HEK293 (cell line): ENCODE measurements around the gene ABCC3.

Source experiments
- CTCF ChIA-PET: fragments of 350-600 bp; formaldehyde crosslinking; extraction: SDS; loops from one replicate; lab custom pipeline; 2021; ENCODE audit warnings: antibody characterized with exemption; lab: Yijun Ruan, JAX
- POLR2A ChIA-PET: fragments of 300-600 bp; formaldehyde crosslinking; extraction: SDS; loops from one replicate; lab custom pipeline; 2020; ENCODE audit warnings: antibody characterized with exemption, inconsistent platforms; lab: Yijun Ruan, JAX
- H3K27ac ChIP-seq: fragments of 200-500 bp; sonication (Bioruptor generic); 2 replicates; pipeline ENCODE4 v1.5.1; 2014; ENCODE audit warnings: low read depth, low read length, control low read depth, inconsistent platforms; ENCODE audit errors: extremely low read depth
- H3K36me3 ChIP-seq, 2 experiments: fragments of 200-500 bp in 1 of 2; sonication (Bioruptor generic) in 1 of 2; 1 replicate in 1 of 2; 2 replicates in 1 of 2; pipeline ENCODE4 v1.5.1; 2014 to 2017; ENCODE audit warnings: inconsistent platforms in 2 of 2, low read length in 2 of 2; ENCODE audit not compliant: control insufficient read depth in 2 of 2, insufficient read depth in 1 of 2
- H3K4me1 ChIP-seq: fragments of 200-500 bp; sonication (Bioruptor generic); 2 replicates; pipeline ENCODE4 v1.5.1; 2014; ENCODE audit warnings: mild to moderate bottlenecking, low read length, inconsistent platforms; ENCODE audit not compliant: control insufficient read depth, insufficient read depth
- H3K4me3 ChIP-seq: 2 replicates; pipeline ENCODE4 v1.5.1; 2011; ENCODE audit warnings: low read depth, mild to moderate bottlenecking, control low read depth, low read length, moderate library complexity
- H3K9me3 ChIP-seq: fragments of 200-500 bp; sonication (Bioruptor generic); 2 replicates; pipeline ENCODE4 v1.5.1; 2014; ENCODE audit warnings: low read depth, low read length, inconsistent platforms; ENCODE audit not compliant: control insufficient read depth, insufficient read depth
- GLIS1 ChIP-seq: fragments of 450-650 bp; formaldehyde crosslinking; IDR thresholded peaks from 2 replicates; pipeline ENCODE4 v1.5.1; 2016; ENCODE audit warnings: missing biosample characterization, missing genetic modification characterization
- ZBTB17 ChIP-seq: fragments of 450-650 bp; formaldehyde crosslinking; IDR thresholded peaks from 2 replicates; pipeline ENCODE4 v1.5.1; 2016; ENCODE audit warnings: missing biosample characterization, missing genetic modification characterization
- ZFP69B ChIP-seq: fragments of 450-650 bp; formaldehyde crosslinking; IDR thresholded peaks from 2 replicates; pipeline ENCODE4 v1.5.1; 2016; ENCODE audit warnings: missing biosample characterization, missing genetic modification characterization
- ZNF174 ChIP-seq: fragments of 450-650 bp; formaldehyde crosslinking; IDR thresholded peaks from 2 replicates; pipeline ENCODE4 v1.5.0; 2017; ENCODE audit warnings: missing biosample characterization, mild to moderate bottlenecking, missing genetic modification characterization
- ZNF202 ChIP-seq: fragments of 450-650 bp; formaldehyde crosslinking; IDR thresholded peaks from 2 replicates; pipeline ENCODE4 v1.5.1; 2016; ENCODE audit warnings: missing biosample characterization, missing genetic modification characterization, borderline replicate concordance
- ZNF274 ChIP-seq, 2 experiments: fragments of 200-500 bp in 1 of 2; fragments of 450-650 bp in 1 of 2; sonication (Bioruptor generic) in 1 of 2; formaldehyde crosslinking in 1 of 2; IDR thresholded peaks; 2 replicates each; pipeline versions ENCODE4 v1.5.1 to v1.6.1; 2014 to 2016; ENCODE audit warnings: borderline replicate concordance in 1 of 2, inconsistent platforms in 1 of 2, low read length in 1 of 2, missing biosample characterization in 1 of 2, missing genetic modification characterization in 1 of 2
- ZNF366 ChIP-seq: fragments of 450-650 bp; formaldehyde crosslinking; conservative IDR thresholded peaks from 2 replicates; pipeline ENCODE4 v1.5.1; 2016; ENCODE audit warnings: missing biosample characterization, missing genetic modification characterization
- ZNF423 ChIP-seq: fragments of 450-650 bp; formaldehyde crosslinking; IDR thresholded peaks from 2 replicates; pipeline ENCODE4 v1.5.1; 2016; ENCODE audit warnings: missing biosample characterization, missing genetic modification characterization
- ZNF549 ChIP-seq: fragments of 450-650 bp; IDR thresholded peaks from 2 replicates; pipeline ENCODE4 v1.5.1; 2018; ENCODE audit warnings: missing biosample characterization, missing genetic modification characterization, mild to moderate bottlenecking, inconsistent platforms, moderate library complexity
- ZNF600 ChIP-seq: fragments of 450-650 bp; formaldehyde crosslinking; IDR thresholded peaks from 2 replicates; pipeline ENCODE4 v1.5.1; 2016; ENCODE audit warnings: missing biosample characterization, missing genetic modification characterization
- ZNF623 ChIP-seq: fragments of 450-650 bp; formaldehyde crosslinking; IDR thresholded peaks from 2 replicates; pipeline ENCODE4 v1.5.1; 2016; ENCODE audit warnings: missing biosample characterization, missing genetic modification characterization
- ZNF785 ChIP-seq: fragments of 450-650 bp; formaldehyde crosslinking; IDR thresholded peaks from 2 replicates; pipeline ENCODE4 v1.5.1; 2016; ENCODE audit warnings: missing biosample characterization, missing genetic modification characterization
- ZSCAN16 ChIP-seq: fragments of 450-650 bp; formaldehyde crosslinking; IDR thresholded peaks from 2 replicates; pipeline ENCODE4 v1.5.1; 2016; ENCODE audit warnings: missing biosample characterization, missing genetic modification characterization
- ZSCAN23 ChIP-seq: fragments of 450-650 bp; formaldehyde crosslinking; IDR thresholded peaks from 2 replicates; pipeline ENCODE4 v1.5.1; 2016; ENCODE audit warnings: missing biosample characterization, missing genetic modification characterization
- TF ChIP-seq, protein P1 (sequence below): fragments of 450-650 bp; formaldehyde crosslinking; IDR thresholded peaks from 2 replicates; pipeline ENCODE4 v1.5.0; 2017; ENCODE audit warnings: missing biosample characterization, missing genetic modification characterization, borderline replicate concordance
- TF ChIP-seq, protein P2 (sequence below): fragments of 450-650 bp; formaldehyde crosslinking; IDR thresholded peaks from 2 replicates; pipeline ENCODE4 v1.5.1; 2016; ENCODE audit warnings: missing biosample characterization, missing genetic modification characterization

The ABCC3 gene

DNA sequence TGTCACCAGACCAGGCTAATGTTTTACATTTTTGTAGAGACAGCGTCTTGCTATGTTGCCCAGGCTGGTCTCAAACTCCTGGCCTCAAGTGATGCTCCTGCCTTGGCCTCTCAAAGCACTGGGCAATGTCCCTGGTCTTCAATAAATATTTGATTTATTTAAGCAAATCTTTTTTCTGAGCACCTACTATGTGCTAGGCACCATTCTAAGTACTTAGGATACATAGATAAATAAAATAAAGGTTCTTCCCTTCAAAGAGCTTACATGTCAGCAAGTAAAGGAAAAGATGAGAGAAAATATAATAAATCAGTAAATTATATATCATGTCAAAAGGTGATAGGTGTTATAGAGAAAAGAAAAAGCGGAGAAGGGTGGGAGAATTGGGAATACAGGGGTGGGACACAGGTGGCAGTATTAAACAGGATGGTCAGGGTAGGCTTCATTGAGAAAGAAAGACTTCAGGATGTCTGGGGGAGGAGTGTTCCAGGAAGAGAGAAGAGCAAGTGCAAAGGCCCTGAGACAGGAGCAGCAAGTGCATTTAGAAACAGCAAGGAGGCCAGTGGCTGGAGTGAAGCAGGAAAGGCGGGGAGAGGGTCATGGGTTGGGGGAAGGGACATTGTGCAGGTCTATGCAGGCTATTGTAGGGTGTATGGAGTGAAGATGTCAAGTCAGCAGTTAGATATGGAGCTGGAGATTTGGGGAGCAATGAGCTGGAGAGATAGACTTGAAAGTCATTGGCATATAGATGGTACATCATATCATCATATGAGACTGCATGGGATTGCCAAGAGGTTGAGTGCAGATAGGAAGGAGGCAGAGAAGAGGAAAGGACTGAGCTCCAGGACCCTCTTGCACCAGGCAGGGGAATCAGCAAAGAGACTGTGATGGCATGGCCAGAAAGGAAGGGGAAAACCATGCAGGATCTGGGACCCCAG, 11.3 kb downstream of the ABCC3 start:
- CTCF ChIA-PET = interaction anchor here (0.7 to 1.2 kb wide), 2 partner anchors 15 to 16 kb away, joined by 3 to 5 read pairs; no protein-coding TSS in a partner anchor
- no peaks in the 10 kb centered on the region for H3K9me3 ChIP-seq

DNA sequence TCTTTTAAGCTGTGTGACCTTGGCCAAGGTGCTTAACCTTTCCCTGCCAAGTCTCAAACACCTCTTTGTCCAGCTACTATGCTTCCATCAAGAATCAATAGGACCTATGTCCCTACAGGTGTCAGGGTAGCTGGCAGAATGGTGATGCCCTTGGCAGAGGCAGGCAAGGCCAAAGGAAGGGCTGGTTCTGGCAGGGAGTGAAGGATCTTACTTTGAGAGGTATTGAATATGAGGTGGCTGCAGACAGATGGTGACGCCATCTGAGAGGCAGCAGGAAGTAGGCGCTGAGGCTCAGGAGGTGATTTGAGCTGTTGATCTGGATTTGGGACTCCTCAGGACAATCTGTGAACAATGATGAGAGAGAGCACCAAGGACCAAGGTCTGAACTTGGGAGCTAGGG, 12.5 kb downstream of the ABCC3 start:
- Histone ChIP-seq H3K27ac (no peak overlapping the region), H3K36me3 (no peaks in the 10 kb centered on the region)
- CTCF ChIA-PET = interaction anchor here (0.7 to 1.3 kb wide), 4 partner anchors 20 to 854 kb away, joined by 3 read pairs; no protein-coding TSS in a partner anchor

More for the DNA sequence above, 11.3 kb downstream of the ABCC3 start:
- Histone ChIP-seq H3K4me3 (no peak overlapping the region), H3K27ac (no peak overlapping the region), H3K4me1 (no peaks in the 10 kb centered on the region)
- POLR2A ChIA-PET = no interaction called here
- TF ChIP-seq ZNF785 (tag by site-specific recombination) (no peak), ZNF623 (tag by site-specific recombination) (peak; percentile 96), ZNF274 (IDR thresholded peaks at IDR 0.05; ENCODE audit: low read length) (no peak), ZNF274 (tag by site-specific recombination; IDR thresholded peaks at IDR 0.05; ENCODE audit: borderline replicate concordance) (no peak), GLIS1 (no peak)
- TF ChIP-seq, all 188 proteins: peak for 1
- no peaks in the 10 kb centered on the region for H3K36me3 ChIP-seq

DNA sequence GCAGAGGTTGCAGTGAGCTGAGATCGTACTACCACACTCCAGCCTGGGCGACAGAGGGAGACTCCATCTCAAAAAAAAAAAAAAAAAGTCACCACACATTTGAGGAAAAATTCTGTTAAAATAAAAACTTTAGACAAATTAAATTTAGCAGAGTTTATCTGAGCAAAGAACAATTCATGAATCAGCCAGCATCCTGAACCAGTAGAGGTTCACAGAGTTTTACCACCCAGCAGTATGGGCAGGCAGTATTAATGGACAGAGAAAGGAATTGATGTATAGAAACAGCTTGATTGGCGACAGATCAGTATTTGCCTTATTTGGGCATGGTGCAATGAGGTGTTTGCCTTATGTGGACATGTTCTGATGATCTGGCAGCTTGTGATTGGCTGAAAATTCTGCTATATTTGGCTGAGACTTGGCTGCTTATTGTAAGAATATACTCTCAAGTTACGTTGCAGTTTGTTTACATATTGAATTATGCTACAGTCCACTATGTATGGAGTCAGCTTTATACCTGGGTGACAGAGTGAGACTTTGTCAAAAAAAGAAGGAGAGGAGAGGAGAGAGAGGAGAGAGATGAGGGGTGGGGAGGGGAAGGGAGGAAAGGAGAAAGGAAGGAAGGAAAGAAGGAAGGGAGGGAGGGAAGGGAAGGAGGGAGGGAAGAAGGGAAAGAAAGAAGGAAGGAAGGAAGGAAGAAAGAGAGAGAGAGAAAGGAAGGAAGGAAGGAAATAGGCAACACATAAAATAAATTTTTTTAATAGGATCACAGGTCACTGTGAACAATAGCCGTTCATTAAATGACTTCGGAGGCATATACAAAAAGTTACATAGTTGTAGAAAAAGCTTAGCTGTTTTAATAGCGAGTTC, 14.6 kb downstream of the ABCC3 start:
- ChIA-PET CTCF (interaction anchor here (0.6 to 2.0 kb wide), 7 partner anchors 13 to 167 kb away, joined by 3 to 10 read pairs (median 4); no protein-coding TSS in a partner anchor), POLR2A (interaction anchor here (0.9 kb wide), 1 partner anchor 10 kb away, joined by 3 read pairs; no protein-coding TSS in a partner anchor)
- Histone ChIP-seq H3K36me3 (no peaks in the 10 kb centered on the region), H3K4me3 (no peak overlapping the region), H3K27ac (no peak overlapping the region), H3K4me1 (no peaks in the 10 kb centered on the region), H3K9me3 (no peaks in the 10 kb centered on the region)
- TF ChIP-seq ZSCAN16 (tag by site-specific recombination) = no peak
- no peak for TF ChIP-seq ZNF174 (tag by site-specific recombination)
- no peak for TF ChIP-seq ZBTB17 (tag by site-specific recombination)
- peak; percentile 96 for TF ChIP-seq ZNF549
- TF ChIP-seq, protein P1, sequence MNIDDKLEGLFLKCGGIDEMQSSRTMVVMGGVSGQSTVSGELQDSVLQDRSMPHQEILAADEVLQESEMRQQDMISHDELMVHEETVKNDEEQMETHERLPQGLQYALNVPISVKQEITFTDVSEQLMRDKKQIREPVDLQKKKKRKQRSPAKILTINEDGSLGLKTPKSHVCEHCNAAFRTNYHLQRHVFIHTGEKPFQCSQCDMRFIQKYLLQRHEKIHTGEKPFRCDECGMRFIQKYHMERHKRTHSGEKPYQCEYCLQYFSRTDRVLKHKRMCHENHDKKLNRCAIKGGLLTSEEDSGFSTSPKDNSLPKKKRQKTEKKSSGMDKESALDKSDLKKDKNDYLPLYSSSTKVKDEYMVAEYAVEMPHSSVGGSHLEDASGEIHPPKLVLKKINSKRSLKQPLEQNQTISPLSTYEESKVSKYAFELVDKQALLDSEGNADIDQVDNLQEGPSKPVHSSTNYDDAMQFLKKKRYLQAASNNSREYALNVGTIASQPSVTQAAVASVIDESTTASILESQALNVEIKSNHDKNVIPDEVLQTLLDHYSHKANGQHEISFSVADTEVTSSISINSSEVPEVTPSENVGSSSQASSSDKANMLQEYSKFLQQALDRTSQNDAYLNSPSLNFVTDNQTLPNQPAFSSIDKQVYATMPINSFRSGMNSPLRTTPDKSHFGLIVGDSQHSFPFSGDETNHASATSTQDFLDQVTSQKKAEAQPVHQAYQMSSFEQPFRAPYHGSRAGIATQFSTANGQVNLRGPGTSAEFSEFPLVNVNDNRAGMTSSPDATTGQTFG (tag by site-specific recombination) = no peak
- peak; percentile 91 for TF ChIP-seq ZNF366 (tag by site-specific recombination)
- TF ChIP-seq ZNF600 (tag by site-specific recombination) = no peak

More for the DNA sequence above, 12.5 kb downstream of the ABCC3 start:
- H3K9me3 ChIP-seq = no peaks in the 10 kb centered on the region
- TF ChIP-seq, protein P2, sequence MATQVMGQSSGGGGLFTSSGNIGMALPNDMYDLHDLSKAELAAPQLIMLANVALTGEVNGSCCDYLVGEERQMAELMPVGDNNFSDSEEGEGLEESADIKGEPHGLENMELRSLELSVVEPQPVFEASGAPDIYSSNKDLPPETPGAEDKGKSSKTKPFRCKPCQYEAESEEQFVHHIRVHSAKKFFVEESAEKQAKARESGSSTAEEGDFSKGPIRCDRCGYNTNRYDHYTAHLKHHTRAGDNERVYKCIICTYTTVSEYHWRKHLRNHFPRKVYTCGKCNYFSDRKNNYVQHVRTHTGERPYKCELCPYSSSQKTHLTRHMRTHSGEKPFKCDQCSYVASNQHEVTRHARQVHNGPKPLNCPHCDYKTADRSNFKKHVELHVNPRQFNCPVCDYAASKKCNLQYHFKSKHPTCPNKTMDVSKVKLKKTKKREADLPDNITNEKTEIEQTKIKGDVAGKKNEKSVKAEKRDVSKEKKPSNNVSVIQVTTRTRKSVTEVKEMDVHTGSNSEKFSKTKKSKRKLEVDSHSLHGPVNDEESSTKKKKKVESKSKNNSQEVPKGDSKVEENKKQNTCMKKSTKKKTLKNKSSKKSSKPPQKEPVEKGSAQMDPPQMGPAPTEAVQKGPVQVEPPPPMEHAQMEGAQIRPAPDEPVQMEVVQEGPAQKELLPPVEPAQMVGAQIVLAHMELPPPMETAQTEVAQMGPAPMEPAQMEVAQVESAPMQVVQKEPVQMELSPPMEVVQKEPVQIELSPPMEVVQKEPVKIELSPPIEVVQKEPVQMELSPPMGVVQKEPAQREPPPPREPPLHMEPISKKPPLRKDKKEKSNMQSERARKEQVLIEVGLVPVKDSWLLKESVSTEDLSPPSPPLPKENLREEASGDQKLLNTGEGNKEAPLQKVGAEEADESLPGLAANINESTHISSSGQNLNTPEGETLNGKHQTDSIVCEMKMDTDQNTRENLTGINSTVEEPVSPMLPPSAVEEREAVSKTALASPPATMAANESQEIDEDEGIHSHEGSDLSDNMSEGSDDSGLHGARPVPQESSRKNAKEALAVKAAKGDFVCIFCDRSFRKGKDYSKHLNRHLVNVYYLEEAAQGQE (tag by site-specific recombination) = no peak
- no peak for TF ChIP-seq ZNF202
- no peak for TF ChIP-seq ZSCAN23 (tag by site-specific recombination)
- no peak for TF ChIP-seq ZNF423
- no peak for TF ChIP-seq ZFP69B
- POLR2A ChIA-PET = no interaction called here
- no peaks in the 10 kb centered on the region for H3K4me1 ChIP-seq
- no peak overlapping the region for H3K4me3 ChIP-seq
